Lower leg skin (tissue), 3 donors: ENCODE results near the gene POLH.

ENCODE experiments used
- POLR2A ChIP-seq, 2 donors: fragments of 450-650 bp; IDR thresholded peaks; one replicate each; pipeline ENCODE4 v1.6.1; 2016 to 2017; ENCODE audit warnings: antibody characterized with exemption in 2 of 2, mild to moderate bottlenecking in 1 of 2, moderate library complexity in 1 of 2
- TF ChIP-seq, protein P1 (sequence below), 3 donors: fragments of 450-650 bp; IDR thresholded peaks; one replicate each; pipeline ENCODE4 v1.5.1; 2016; ENCODE audit warnings: antibody characterized with exemption in 3 of 3, mild to moderate bottlenecking in 3 of 3, moderate library complexity in 2 of 3

DNA sequence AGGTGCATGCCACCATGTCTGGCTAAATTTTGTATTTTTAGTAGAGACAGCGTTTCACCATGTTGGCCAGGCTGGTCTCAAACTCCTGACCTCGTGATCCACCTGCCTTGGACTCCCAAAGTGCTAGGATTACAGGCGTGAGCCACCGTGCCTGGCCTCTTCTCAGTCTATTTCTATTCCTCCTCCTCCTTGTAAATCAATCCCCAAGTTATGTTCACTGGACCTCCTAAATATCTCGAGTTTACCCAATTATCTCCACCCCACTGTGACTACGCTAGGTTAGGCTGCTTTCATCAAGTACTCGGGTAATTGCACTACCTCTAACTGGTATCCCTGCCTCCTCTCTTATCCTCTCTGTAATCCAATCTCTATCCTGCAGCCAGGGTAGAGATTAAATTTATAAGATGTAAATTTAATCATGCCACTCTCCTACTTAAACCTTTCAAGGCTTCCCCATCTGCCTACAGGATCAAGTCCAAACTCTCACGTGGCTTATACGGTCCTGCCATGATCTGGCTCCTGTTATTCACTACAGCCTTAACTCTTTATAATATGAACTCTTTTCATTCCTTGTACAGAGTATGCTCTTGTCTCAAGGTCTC, 58.8 kb downstream of the POLH start:
- TF ChIP-seq, protein P1, sequence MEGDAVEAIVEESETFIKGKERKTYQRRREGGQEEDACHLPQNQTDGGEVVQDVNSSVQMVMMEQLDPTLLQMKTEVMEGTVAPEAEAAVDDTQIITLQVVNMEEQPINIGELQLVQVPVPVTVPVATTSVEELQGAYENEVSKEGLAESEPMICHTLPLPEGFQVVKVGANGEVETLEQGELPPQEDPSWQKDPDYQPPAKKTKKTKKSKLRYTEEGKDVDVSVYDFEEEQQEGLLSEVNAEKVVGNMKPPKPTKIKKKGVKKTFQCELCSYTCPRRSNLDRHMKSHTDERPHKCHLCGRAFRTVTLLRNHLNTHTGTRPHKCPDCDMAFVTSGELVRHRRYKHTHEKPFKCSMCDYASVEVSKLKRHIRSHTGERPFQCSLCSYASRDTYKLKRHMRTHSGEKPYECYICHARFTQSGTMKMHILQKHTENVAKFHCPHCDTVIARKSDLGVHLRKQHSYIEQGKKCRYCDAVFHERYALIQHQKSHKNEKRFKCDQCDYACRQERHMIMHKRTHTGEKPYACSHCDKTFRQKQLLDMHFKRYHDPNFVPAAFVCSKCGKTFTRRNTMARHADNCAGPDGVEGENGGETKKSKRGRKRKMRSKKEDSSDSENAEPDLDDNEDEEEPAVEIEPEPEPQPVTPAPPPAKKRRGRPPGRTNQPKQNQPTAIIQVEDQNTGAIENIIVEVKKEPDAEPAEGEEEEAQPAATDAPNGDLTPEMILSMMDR (IDR thresholded peaks at IDR 0.05) = no peak
- no peak for TF ChIP-seq POLR2A (IDR thresholded peaks at IDR 0.05)
